GM12865 (cell line): ENCODE measurements around the gene PPP3CA.

ENCODE experiments used
- DNase-seq: peaks from one replicate; pipeline ENCODE4 v3.0.0; 2010; ENCODE audit warnings: low read depth
- H3K4me3 ChIP-seq: 2 replicates; pipeline ENCODE4 v1.5.1; 2011; ENCODE audit warnings: mild to moderate bottlenecking, low read depth, low read length, control low read depth
- CTCF ChIP-seq: IDR thresholded peaks from 2 replicates; pipeline ENCODE4 v1.5.1; 2011; ENCODE audit warnings: low read length, control low read depth, low read depth, inconsistent platforms; ENCODE audit not compliant: insufficient read depth; ENCODE audit errors: missing control alignments

Gene PPP3CA

GRCh38 chr4:101315786-101316185 is 31.5 kb downstream of the PPP3CA start:
- TF ChIP-seq CTCF, result no peak
- H3K4me3 ChIP-seq, result no peak overlapping the region
- DNase-seq, result no peak

- DNase-seq, result no peak
- no peak for TF ChIP-seq CTCF
- H3K4me3 ChIP-seq, result no peak overlapping the region
These were observed 32.3 kb downstream of the PPP3CA start for GRCh38 chr4:101315041-101315440.

GRCh38 chr4:101309925-101310324 is 37.4 kb downstream of the PPP3CA start:
- no peak for TF ChIP-seq CTCF
- no peak overlapping the region for H3K4me3 ChIP-seq
- DNase-seq, result no peak

- TF ChIP-seq CTCF, result no peak
- DNase-seq, result no peak
- no peak overlapping the region for H3K4me3 ChIP-seq
These were observed 39.4 kb downstream of the PPP3CA start for GRCh38 chr4:101307899-101308298.

GRCh38 chr4:101306764-101307615 is 40.3 kb downstream of the PPP3CA start:
- no peak for DNase-seq
- peak overlapping the region; percentile 34; the same call in 1 of the 2 replicates for H3K4me3 ChIP-seq
- TF ChIP-seq CTCF, result no peak

- no peak for TF ChIP-seq CTCF
- peak overlapping the region; percentile 34; the same call in 1 of the 2 replicates for H3K4me3 ChIP-seq
- DNase-seq, result peak; percentile 32
These were observed 41.1 kb downstream of the PPP3CA start for GRCh38 chr4:101306225-101306624.

- H3K4me3 ChIP-seq, result no peak overlapping the region
- TF ChIP-seq CTCF, result no peak
- DNase-seq, result no peak
These were observed 42.4 kb downstream of the PPP3CA start for GRCh38 chr4:101304916-101305315.
